H1 (cell line): ENCODE data around the gene HELZ2. TPM values are rescaled to one million over a fixed set of nuclear protein-coding genes. Genes with fewer than 3 reads are reported as not detected.
A peak's percentile ranks its signal among the peaks of the same experiment; 100 is the strongest.

ENCODE experiments used
- CTCF ChIA-PET: fragments of 300-600 bp; sonication (Branson Sonifier 250); formaldehyde crosslinking; loops from one replicate; lab custom pipeline; 2021; ENCODE audit not compliant: partially characterized antibody; lab: Charles Lee
- POLR2A ChIA-PET: fragments of 300-600 bp; sonication (Branson Sonifier 250); formaldehyde crosslinking; loops from one replicate; lab custom pipeline; 2021; ENCODE audit warnings: inconsistent platforms; ENCODE audit not compliant: partially characterized antibody; lab: Charles Lee
- DNase-seq, 2 experiments: peaks; one replicate each; pipeline versions ENCODE4 v3.0.0 to v3.0.0-alpha.2; 2010 to 2022; ENCODE audit warnings: low spot score in 2 of 2, low read depth in 1 of 2, mixed read lengths in 1 of 2
- FAIRE-seq: peaks from 2 replicates; lab custom pipeline; 2011; peaks lifted over from hg19 to GRCh38; lab: Jason Lieb, UNC
- H2AFZ ChIP-seq: 2 replicates; pipeline ENCODE4 v1.8.1; 2012; ENCODE audit warnings: low read length, inconsistent platforms
- H2AK5ac ChIP-seq: 2 replicates; pipeline ENCODE4 v1.6.1; 2013; ENCODE audit warnings: low read depth, low read length
- H2BK120ac ChIP-seq: replicated peaks from 2 replicates; pipeline ENCODE3; 2013; ENCODE audit warnings: low read depth, low read length, inconsistent platforms
- H2BK12ac ChIP-seq: 2 replicates; pipeline ENCODE4 v1.6.1; 2013; ENCODE audit warnings: low read depth, low read length
- H2BK15ac ChIP-seq: 2 replicates; pipeline ENCODE4 v1.6.1; 2013; ENCODE audit warnings: low read length
- H2BK20ac ChIP-seq: 2 replicates; pipeline ENCODE4 v1.6.1; 2013; ENCODE audit warnings: low read length
- H2BK5ac ChIP-seq: 2 replicates; pipeline ENCODE4 v1.6.1; 2013; ENCODE audit warnings: low read depth, low read length
- H3K14ac ChIP-seq: 2 replicates; pipeline ENCODE4 v1.6.1; 2013; ENCODE audit warnings: inconsistent platforms; ENCODE audit not compliant: insufficient read length
- H3K18ac ChIP-seq: 2 replicates; pipeline ENCODE4 v1.6.1; 2013; ENCODE audit warnings: low read length; ENCODE audit errors: extremely low read depth
- H3K23ac ChIP-seq: 2 replicates; pipeline ENCODE4 v1.6.1; 2013; ENCODE audit warnings: inconsistent platforms; ENCODE audit not compliant: insufficient read length
- H3K23me2 ChIP-seq: 2 replicates; pipeline ENCODE4 v1.6.1; 2013; ENCODE audit warnings: low read depth, low read length
- H3K27ac ChIP-seq: 2 replicates; pipeline ENCODE4 v1.6.1; 2011; ENCODE audit warnings: low read depth, low read length, inconsistent platforms
- H3K27me3 ChIP-seq, 4 experiments: replicated peaks in 1 of 4; 1 replicate in 1 of 4; 2 replicates in 3 of 4; pipeline versions ENCODE4 v1.6.1 to v1.8.1; 2011 to 2013; ENCODE audit warnings: low read length in 3 of 4, mild to moderate bottlenecking in 3 of 4, inconsistent platforms in 2 of 4, mixed read lengths in 2 of 4, moderate library complexity in 1 of 4; ENCODE audit not compliant: control insufficient read depth in 3 of 4, insufficient read depth in 3 of 4; ENCODE audit errors: extremely low read depth in 1 of 4
- H3K36me3 ChIP-seq, 4 experiments: 2 replicates each; pipeline versions ENCODE4 v1.6.1 to v1.8.1; 2011 to 2013; ENCODE audit warnings: mild to moderate bottlenecking in 4 of 4, low read length in 3 of 4, moderate library complexity in 2 of 4, control low read depth in 1 of 4, inconsistent platforms in 1 of 4; ENCODE audit not compliant: insufficient read depth in 4 of 4, control insufficient read depth in 2 of 4
- H3K4ac ChIP-seq: replicated peaks from 2 replicates; pipeline ENCODE3; 2013; ENCODE audit warnings: low read length, low read depth, mixed read lengths, inconsistent platforms; ENCODE audit not compliant: insufficient read length
- H3K4me1 ChIP-seq, 4 experiments: replicated peaks in 1 of 4; 1 replicate in 1 of 4; 2 replicates in 3 of 4; pipeline versions ENCODE4 v1.6.1 to v1.8.1; 2011 to 2013; ENCODE audit warnings: low read length in 3 of 4, inconsistent platforms in 2 of 4, mixed read lengths in 1 of 4; ENCODE audit not compliant: insufficient read depth in 4 of 4, control insufficient read depth in 3 of 4
- H3K4me2 ChIP-seq, 2 experiments: 2 replicates each; pipeline versions ENCODE4 v1.6.1 to v1.8.1; 2011 to 2013; ENCODE audit warnings: low read depth in 2 of 2, low read length in 2 of 2, control low read depth in 1 of 2, inconsistent platforms in 1 of 2, mild to moderate bottlenecking in 1 of 2; ENCODE audit not compliant: insufficient read depth in 1 of 2
- H3K4me3 ChIP-seq, 4 experiments: fragments of 200-600, 300-600 bp in 1 of 4; sonication (generic), shearing (Covaris generic), sonication (Bioruptor Twin) in 1 of 4; 2 replicates each; pipeline versions ENCODE4 v1.5.1 to v1.8.1; 2011 to 2016; ENCODE audit warnings: low read length in 4 of 4, low read depth in 3 of 4, control low read depth in 2 of 4, inconsistent platforms in 2 of 4, mild to moderate bottlenecking in 2 of 4, mixed read lengths in 1 of 4, moderate library complexity in 1 of 4; ENCODE audit not compliant: insufficient read depth in 2 of 4; ENCODE audit errors: extremely low read depth in 1 of 4
- H3K56ac ChIP-seq: replicated peaks from 2 replicates; pipeline ENCODE3; 2013; ENCODE audit warnings: low read depth, mild to moderate bottlenecking, mixed read lengths, low read length, inconsistent platforms; ENCODE audit not compliant: insufficient read length
- H3K79me1 ChIP-seq: 2 replicates; pipeline ENCODE4 v1.6.1; 2013; ENCODE audit warnings: low read depth, low read length, control low read depth
- H3K79me2 ChIP-seq, 2 experiments: 2 replicates each; pipeline versions ENCODE4 v1.6.1 to v1.8.1; 2012 to 2013; ENCODE audit warnings: low read length in 2 of 2, mild to moderate bottlenecking in 2 of 2, inconsistent platforms in 1 of 2; ENCODE audit not compliant: insufficient read depth in 2 of 2, control insufficient read depth in 1 of 2
- H3K9ac ChIP-seq, 4 experiments: replicated peaks in 1 of 4; 1 replicate in 1 of 4; 2 replicates in 3 of 4; pipeline versions ENCODE4 v1.6.1 to v1.8.1; 2011 to 2013; ENCODE audit warnings: low read depth in 3 of 4, low read length in 3 of 4, control low read depth in 2 of 4, mild to moderate bottlenecking in 2 of 4, moderate library complexity in 2 of 4, inconsistent platforms in 1 of 4; ENCODE audit errors: extremely low read depth in 1 of 4
- H3K9me3 ChIP-seq, 2 experiments: 2 replicates each; pipeline versions ENCODE4 v1.6.1 to v1.8.1; 2012 to 2013; ENCODE audit warnings: mild to moderate bottlenecking in 2 of 2, moderate library complexity in 2 of 2, control low read depth in 1 of 2, inconsistent platforms in 1 of 2, low read depth in 1 of 2, low read length in 1 of 2, mixed read lengths in 1 of 2; ENCODE audit not compliant: insufficient read depth in 2 of 2
- H4K20me1 ChIP-seq, 2 experiments: replicated peaks in 1 of 2; 2 replicates each; pipeline versions ENCODE3 to v1.8.1; 2011 to 2013; ENCODE audit warnings: inconsistent platforms in 2 of 2, low read length in 2 of 2, mild to moderate bottlenecking in 1 of 2; ENCODE audit not compliant: insufficient read depth in 2 of 2, control insufficient read depth in 1 of 2
- H4K5ac ChIP-seq: 2 replicates; pipeline ENCODE4 v1.6.1; 2013; ENCODE audit warnings: low read length, low read depth, mixed read lengths, inconsistent platforms; ENCODE audit not compliant: insufficient read length
- H4K8ac ChIP-seq: 2 replicates; pipeline ENCODE4 v1.8.0; 2013; ENCODE audit warnings: mild to moderate bottlenecking, moderate library complexity, low read length, inconsistent platforms; ENCODE audit not compliant: insufficient read depth; ENCODE audit errors: extremely low read depth
- H4K91ac ChIP-seq: replicated peaks from 2 replicates; pipeline ENCODE3; 2013; ENCODE audit warnings: low read length, mixed read lengths, inconsistent platforms; ENCODE audit not compliant: insufficient read length
- JUND ChIP-seq: IDR thresholded peaks from 2 replicates; pipeline ENCODE4 v1.6.1; 2011; ENCODE audit warnings: mild to moderate bottlenecking, improper control_type of control experiment, low read length
- RAD21 ChIP-seq, 2 experiments: IDR thresholded peaks in 1 of 2; conservative IDR thresholded peaks in 1 of 2; 2 replicates each; pipeline ENCODE4 v1.6.1; 2011; ENCODE audit warnings: low read depth in 2 of 2, low read length in 2 of 2, improper control_type of control experiment in 1 of 2, inconsistent platforms in 1 of 2, mild to moderate bottlenecking in 1 of 2, moderate library complexity in 1 of 2
- WGBS, 2 experiments: shearing (Covaris generic) in 1 of 2; methylation state at CpG; one replicate each; pipeline versions ENCODE4 v1.1.6 to v1.1.7; 2013 to 2015; ENCODE audit warnings: low lambda C conversion rate in 2 of 2, mixed read lengths in 2 of 2, inconsistent platforms in 1 of 2, low coverage in 1 of 2, missing lambda C conversion rate in 1 of 2; ENCODE audit not compliant: insufficient replicate concordance in 2 of 2, insufficient coverage in 1 of 2, insufficient read length in 1 of 2; ENCODE audit errors: extremely low coverage in 1 of 2, missing lambda C conversion rate in 1 of 2; 5-methylcytosine and 5-hydroxymethylcytosine counted together
- polyA plus RNA-seq, 7 experiments: library from polyadenylated mRNA; depleted of rRNA in 3 of 7; stranded (reverse) in 5 of 7; unstranded in 2 of 7; fragments of >200 nt in 5 of 7; fragments of 200-250 nt in 2 of 7; gene quantifications; 1 replicate in 5 of 7; 2 replicates in 1 of 7; 4 replicates in 1 of 7; pipeline versions ENCODE4 v1.2.1 to v1.2.3, GENCODE V29; 2011 to 2013; ENCODE audit warnings: missing spikeins in 2 of 7, mixed read lengths in 2 of 7
- total RNA-seq: library from RNA; stranded (reverse); fragmentation: NEBNext Ultra II Directional; extraction: Animal tissue kit (Norgen Biotek cat#: 25700); gene quantifications from 2 replicates; pipeline ENCODE4 v1.2.1, GENCODE V29; 2021
- TF ChIP-seq, protein P1 (sequence below), 3 experiments: IDR thresholded peaks; 1 replicate in 2 of 3; 2 replicates in 1 of 3; pipeline versions ENCODE4 v1.5.1 to v1.6.1; 2011; ENCODE audit warnings: low read length in 3 of 3, mild to moderate bottlenecking in 3 of 3, inconsistent platforms in 2 of 3, low read depth in 1 of 3, moderate library complexity in 1 of 3; ENCODE audit not compliant: insufficient read depth in 1 of 3; ENCODE audit errors: control extremely low read depth in 1 of 3

Gene HELZ2
- total and polyA plus RNA-seq, 2 of the 8 experiments (the other 6 are each of a cell fraction or from before 2014, with no cell fraction given) = 7.9 to 17.5 TPM

DNA sequence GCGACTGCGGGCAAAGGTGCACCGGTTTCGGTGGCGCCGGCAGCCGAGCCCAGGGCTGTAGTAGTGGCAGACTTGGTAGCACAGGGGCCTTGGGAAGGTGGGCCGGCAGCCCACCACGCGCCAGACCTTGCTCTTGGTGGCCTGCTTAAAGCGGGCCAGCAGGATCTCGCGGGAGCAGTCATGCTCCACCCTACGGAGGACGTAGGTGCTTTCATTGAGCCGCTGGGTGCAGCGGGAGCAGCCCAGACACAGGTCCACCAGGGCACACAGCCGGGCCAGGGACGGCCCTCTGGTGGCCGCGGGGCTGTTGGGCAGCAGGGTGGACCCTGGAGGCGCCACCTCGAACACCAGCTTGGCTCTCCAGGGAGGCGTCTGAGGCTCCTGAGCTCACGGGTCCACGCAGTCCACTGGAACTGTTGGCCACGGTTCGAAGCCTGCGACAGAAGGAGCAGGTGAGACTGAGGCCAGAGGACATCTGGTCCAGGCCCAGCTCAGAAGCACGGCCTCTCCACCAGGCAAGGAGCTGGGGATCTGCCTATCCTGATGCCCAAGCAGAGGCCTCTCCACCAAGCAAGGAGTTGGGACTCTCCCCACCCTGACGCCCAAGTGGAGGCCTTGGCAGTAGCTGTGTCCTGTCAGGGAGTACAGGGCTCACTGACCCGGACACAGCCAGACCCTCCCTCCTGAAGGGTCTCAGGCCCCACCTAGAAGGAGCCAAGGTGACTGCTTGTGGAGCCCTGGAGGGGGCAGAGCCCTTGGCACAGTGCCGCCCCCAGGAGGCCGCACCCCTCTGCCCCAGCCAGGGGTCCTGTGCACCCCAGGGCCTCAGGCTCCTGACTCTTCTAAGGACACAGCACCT, 1.0 kb downstream of the HELZ2 start:
- Histone ChIP-seq H3K27me3 (no peaks in the 10 kb centered on the region; a peak in 1 of 7 replicates), H4K91ac (peak overlapping the region; percentile 42), H2BK12ac (no peak overlapping the region), H3K14ac (no peak overlapping the region), H4K8ac (peak overlapping the region; percentile 68), H3K18ac (no peak overlapping the region), H2BK5ac (no peak overlapping the region), H2AFZ (no peak overlapping the region), H4K20me1 (peaks cover 0 to 3% of the 10 kb centered on the region in 2 experiments), H3K4me3 (peak overlapping the region; percentile 5 to 77 (median 48); a peak in 6 of 8 replicates), H3K4me1 (peaks cover 0 to 6% (median 6%) of the 10 kb centered on the region in 4 experiments; a peak in 6 of 7 replicates), H3K27ac (no peak overlapping the region), H3K4me2 (peak overlapping the region; percentile 63 to 95), H4K5ac (no peak overlapping the region), H2BK15ac (no peak overlapping the region), H3K79me1 (no peaks in the 10 kb centered on the region), H2AK5ac (no peak overlapping the region), H3K23me2 (no peaks in the 10 kb centered on the region; the same call in 1 of the 2 replicates), H2BK20ac (no peak overlapping the region), H3K9ac (peak overlapping the region in 1 of 4 experiments; percentile 46; a peak in 1 of 7 replicates), H3K9me3 (no peaks in the 10 kb centered on the region), H3K4ac (peak overlapping the region; percentile 32), H2BK120ac (no peak overlapping the region), H3K23ac (no peak overlapping the region), H3K36me3 (no peaks in the 10 kb centered on the region), H3K56ac (no peak overlapping the region), H3K79me2 (no peaks in the 10 kb centered on the region)
- FAIRE-seq = no peak
- CTCF ChIA-PET = interaction anchor here (0.7 to 3.2 kb wide), 12 partner anchors 10 to 127 kb away, joined by 3 to 20 read pairs (median 4); partner anchors contain the start of gene PTK6
- TF ChIP-seq, protein P1, sequence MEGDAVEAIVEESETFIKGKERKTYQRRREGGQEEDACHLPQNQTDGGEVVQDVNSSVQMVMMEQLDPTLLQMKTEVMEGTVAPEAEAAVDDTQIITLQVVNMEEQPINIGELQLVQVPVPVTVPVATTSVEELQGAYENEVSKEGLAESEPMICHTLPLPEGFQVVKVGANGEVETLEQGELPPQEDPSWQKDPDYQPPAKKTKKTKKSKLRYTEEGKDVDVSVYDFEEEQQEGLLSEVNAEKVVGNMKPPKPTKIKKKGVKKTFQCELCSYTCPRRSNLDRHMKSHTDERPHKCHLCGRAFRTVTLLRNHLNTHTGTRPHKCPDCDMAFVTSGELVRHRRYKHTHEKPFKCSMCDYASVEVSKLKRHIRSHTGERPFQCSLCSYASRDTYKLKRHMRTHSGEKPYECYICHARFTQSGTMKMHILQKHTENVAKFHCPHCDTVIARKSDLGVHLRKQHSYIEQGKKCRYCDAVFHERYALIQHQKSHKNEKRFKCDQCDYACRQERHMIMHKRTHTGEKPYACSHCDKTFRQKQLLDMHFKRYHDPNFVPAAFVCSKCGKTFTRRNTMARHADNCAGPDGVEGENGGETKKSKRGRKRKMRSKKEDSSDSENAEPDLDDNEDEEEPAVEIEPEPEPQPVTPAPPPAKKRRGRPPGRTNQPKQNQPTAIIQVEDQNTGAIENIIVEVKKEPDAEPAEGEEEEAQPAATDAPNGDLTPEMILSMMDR (IDR thresholded peaks at IDR 0.05; ENCODE audit: control extremely low read depth in 1 of 3, insufficient read depth in 1 of 3, low read depth in 1 of 3, low read length in 3 of 3) = peak; percentile 34 to 60 (median 45); a peak in 3 of 4 replicates
- TF ChIP-seq JUND (no peak), RAD21 (IDR thresholded peaks at IDR 0.05 in 1 of 2, conservative IDR thresholded peaks at IDR 0.05 in 1 of 2; ENCODE audit: low read depth in 2 of 2, low read length in 2 of 2) (peak; percentile 11 to 34; a peak in 2 of 4 replicates)
- DNase-seq = no peak
- POLR2A ChIA-PET = interaction anchor here (1.6 to 3.0 kb wide), 2 partner anchors 8 to 13 kb away, joined by 5 to 12 read pairs; no protein-coding TSS in a partner anchor
- WGBS, 2 experiments = 84% methylated on average over 33 of the region's 34 CpGs; no CpG with 5 or more reads in 1 of the 2 experiments
